Peyer's patch (tissue), 4 donors: Measurements from ENCODE around the gene LMTK2.

Experiments
- CTCF ChIP-seq, 6 experiments: fragments of 450-650 bp in 4 of 6; fragments of 200-600 bp in 2 of 6; sonication (generic) in 1 of 6; IDR thresholded peaks; one replicate each; pipeline ENCODE4 v1.5.1; 2017 to 2019; ENCODE audit warnings: antibody characterized with exemption in 6 of 6, mild to moderate bottlenecking in 3 of 6, moderate library complexity in 1 of 6
- POLR2A ChIP-seq, 2 donors: fragments of 450-650 bp; IDR thresholded peaks; one replicate each; pipeline ENCODE4 v1.5.1; 2017; ENCODE audit warnings: antibody characterized with exemption in 2 of 2, mild to moderate bottlenecking in 2 of 2, moderate library complexity in 2 of 2

GRCh38 chr7:98156700-98157099 lies 50.0 kb downstream of the LMTK2 start:
- TF ChIP-seq CTCF (IDR thresholded peaks at IDR 0.05) = no peak
- TF ChIP-seq POLR2A (IDR thresholded peaks at IDR 0.05) = no peak
